Activated CD8-positive, alpha-beta memory T cell treated with anti-CD3 and anti-CD28 coated beads for 48 hours (primary cell): ENCODE measurements around the gene DENND1B.
A peak's percentile ranks its signal among the peaks of the same experiment; 100 is the strongest.

ENCODE experiments used
- DNase-seq, 3 experiments: peaks; one replicate each; pipeline ENCODE4 v3.0.0-alpha.2; 2020; ENCODE audit warnings: low read depth in 2 of 3, low spot score in 2 of 3

DENND1B gene, protein sequence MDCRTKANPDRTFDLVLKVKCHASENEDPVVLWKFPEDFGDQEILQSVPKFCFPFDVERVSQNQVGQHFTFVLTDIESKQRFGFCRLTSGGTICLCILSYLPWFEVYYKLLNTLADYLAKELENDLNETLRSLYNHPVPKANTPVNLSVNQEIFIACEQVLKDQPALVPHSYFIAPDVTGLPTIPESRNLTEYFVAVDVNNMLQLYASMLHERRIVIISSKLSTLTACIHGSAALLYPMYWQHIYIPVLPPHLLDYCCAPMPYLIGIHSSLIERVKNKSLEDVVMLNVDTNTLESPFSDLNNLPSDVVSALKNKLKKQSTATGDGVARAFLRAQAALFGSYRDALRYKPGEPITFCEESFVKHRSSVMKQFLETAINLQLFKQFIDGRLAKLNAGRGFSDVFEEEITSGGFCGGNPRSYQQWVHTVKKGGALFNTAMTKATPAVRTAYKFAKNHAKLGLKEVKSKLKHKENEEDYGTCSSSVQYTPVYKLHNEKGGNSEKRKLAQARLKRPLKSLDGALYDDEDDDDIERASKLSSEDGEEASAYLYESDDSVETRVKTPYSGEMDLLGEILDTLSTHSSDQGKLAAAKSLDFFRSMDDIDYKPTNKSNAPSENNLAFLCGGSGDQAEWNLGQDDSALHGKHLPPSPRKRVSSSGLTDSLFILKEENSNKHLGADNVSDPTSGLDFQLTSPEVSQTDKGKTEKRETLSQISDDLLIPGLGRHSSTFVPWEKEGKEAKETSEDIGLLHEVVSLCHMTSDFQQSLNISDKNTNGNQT

DNA sequence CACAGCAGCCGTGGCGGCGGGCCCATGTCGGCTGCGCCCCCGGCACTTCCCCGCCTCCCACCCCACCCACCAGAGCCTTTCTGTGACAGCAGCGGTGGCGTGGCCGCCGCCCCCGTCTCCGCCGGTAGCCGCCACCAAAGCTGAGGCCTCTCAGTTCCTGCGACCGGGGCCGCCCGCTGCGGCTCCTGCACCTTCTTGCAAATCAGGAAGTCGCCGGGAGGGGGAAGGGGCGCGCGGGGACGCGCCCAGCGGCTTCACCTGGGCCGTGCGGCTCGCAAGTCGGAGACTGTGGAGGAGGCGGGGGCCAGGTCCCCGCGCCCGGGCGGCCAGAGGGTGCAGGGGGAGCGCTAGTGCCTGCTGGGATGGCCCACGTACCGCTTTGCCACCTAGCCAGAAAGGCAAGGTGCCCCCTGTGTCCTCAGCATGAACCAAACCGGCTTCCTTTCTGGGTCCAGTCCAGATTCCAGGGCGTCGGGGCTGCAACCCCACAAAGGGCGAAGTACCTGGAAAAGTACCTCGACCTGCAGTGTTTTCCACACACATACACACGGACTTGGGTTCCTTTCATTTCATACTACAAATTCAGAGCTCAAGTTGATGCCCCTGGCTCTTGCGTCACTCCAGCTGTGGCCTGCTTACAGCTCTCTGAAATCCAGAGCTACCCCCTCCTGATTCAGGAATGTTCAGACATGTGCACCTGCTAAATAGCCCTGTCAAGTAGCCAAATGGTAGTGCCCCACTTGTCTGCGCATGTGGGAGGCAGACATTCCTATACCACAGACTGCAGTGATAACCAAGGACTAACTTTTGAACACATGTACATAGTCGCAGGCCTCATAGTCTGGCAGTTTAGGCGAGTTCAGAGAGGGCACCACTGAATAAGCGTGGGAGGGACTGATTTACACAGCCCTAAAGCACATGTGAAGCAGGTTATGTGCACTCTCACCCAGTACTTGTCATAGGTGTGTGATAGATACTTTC, at the start of gene DENND1B:
TSS of gene DENND1B (minus strand) at position 199 of the 981 bp plus-strand sequence. CDS start 325 bp downstream, outside the sequence.
- DNase-seq = peak; percentile 54 to 67 (median 55)

DNA sequence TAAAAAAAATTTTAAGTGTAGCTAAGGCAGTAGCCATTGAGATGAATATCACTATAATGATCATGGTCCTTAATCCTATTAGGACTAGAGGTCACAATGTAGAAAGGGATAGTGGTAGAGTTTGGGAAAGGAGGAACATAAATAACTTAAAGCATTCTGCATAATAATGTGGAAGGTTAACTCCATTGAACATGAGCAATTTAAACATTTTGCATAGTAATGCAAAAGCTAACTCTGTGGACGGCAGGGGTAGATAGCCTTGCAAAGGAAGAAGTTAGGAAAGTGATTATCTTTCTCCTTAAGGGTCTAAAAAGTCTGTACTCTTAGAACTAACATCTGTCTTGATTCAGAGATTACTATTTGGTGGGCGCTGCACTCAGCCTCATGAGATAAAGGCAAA, 39.0 kb upstream of the DENND1B start:
- DNase-seq = no peak

DNA sequence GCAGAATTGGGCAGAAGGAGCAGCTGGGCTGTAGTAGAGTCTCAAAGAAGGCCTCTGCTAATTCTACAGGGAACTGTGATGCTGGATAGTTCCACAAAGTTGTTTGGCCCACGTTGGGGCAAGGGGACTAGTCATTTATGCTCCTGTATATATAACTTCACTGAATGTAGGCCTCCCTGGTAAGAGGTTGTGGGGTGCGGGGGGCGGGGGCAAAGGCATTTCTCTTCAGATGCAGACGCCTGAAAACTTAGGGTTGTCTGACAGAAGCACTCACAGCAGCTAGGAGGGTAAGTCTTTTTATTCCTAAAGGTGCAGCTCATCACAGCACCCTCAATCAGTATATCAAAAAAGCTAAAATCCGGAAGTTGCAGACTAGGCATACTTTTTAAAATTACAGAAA, 38.5 kb upstream of the DENND1B start:
- no peak for DNase-seq

DNA sequence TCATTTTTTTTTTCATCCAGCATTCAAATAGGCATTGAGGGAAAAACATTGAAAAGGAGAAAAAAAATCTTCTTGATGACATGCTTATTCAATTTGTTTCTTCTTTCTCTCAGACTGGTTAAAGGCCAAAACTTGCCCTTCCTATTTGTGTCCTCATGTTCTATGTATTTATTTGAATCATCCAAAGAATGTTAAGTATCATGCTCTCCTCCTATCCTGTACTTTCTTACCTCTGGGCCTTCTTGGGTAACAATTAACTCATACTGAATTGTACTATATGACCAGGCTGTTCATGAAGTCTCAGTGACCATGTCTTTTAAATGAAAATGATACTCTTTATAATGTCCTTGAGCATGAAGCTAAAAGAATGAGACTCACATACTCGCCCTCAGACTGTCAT, 36.5 kb upstream of the DENND1B start:
- no peak for DNase-seq

DNA sequence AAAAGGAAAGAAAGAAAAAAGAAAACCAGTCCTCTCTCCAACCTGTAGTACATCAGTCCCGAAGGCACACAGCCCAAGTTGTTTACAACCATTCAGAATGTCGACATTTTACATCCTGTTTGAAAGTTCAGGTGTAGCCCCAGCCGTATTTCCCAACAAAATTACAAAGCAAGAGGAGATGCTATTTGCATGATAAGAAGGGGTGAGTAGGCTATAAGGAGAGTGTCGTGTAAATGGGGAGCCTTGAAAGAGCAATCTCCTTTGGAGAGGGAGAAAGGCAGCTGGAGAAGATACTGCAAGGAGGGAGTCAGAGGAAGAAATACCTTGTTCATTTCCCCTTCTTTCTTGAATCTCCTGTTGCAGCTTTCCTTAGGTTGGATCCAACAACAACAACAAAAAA, 35.5 kb upstream of the DENND1B start:
- no peak for DNase-seq

DNA sequence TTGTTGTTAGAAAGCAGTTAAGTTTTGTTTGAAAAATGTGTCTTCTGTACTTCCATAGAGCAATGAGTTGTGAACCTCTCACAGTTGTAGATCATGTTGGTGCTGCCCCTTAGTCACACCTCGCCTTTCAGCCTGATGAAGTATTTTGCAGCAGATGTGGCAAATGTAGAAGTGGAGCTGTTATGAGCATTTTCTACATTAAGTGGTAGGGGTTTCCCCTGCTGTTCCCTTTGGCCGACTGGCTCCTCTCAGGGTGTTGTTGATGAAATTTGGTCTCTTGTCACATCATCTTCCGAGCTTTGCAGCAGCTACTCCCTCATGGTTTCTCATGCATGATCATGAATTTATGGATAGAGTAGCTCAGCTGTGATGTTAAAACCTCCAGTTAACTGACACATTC, 33.6 kb upstream of the DENND1B start:
- DNase-seq = no peak

DNA sequence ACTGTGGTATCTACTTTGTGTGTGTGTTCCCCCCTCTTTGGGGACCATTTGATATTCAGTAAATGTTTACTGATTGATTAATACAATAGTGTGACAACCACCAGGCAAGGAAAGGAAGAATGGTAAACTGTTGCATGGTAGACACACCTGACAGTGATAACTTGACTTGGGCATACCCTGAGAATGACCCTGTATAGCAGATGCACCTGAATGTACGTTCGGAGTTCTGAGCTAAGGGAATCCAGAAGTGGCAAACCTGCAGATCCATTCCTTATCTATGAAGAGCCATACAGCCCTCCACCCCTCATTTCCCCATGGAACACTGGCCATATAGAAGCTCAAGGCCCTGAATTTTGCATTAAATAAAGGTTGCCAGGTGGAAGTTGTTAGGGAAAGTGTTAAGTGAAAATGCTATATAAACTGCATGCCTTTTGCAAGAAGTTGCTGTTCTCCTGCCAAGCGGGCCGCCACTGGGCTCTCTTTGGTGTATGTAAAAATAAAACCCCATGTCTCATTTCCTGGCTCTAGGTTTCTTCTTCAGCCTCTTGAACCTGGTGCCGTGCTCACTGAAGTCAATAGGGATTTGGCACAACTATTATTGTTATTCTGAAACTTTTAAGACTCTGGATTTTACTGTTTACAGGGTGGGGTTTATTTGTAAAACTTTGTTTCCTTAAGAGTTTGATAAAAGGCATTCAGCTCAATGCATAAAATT, 32.6 kb upstream of the DENND1B start:
- DNase-seq = no peak

DNA sequence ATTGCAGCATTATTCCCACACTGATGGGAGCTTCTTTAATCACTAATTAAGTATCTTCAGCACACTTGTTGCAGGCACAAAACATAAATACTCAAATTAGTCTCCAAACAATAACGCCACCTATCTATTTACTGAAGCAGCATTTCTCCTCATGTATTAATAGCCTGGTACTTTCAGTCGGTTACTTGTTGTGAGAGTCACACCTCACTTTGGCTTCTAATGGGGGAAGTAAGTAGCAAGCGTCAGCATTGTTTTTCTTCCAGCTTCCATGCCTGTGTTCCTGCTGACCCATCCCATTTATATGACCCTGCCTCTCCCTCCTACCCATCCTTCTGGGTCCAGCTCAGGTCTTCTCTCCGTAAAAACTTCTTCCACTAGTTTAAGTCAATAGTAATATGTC, 31.9 kb upstream of the DENND1B start:
- no peak for DNase-seq

DNA sequence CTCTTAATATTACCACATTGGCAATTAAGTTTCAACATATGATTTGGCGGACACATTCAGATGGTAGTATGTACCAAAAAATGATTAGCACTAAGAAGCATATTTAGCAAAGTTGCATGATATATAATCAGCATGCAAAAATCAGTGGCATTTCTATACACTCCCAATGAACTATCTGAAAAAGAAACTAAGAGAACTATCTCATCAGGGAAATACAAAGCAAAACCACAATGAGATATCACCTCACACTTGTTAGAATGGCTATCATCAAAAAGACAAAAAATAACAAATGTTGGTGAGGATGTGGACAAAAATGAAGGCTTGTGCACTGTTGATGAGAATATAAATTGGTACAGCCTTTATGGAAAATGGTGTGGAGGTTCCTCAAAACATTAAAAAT, 31.4 kb upstream of the DENND1B start:
- DNase-seq = no peak

DNA sequence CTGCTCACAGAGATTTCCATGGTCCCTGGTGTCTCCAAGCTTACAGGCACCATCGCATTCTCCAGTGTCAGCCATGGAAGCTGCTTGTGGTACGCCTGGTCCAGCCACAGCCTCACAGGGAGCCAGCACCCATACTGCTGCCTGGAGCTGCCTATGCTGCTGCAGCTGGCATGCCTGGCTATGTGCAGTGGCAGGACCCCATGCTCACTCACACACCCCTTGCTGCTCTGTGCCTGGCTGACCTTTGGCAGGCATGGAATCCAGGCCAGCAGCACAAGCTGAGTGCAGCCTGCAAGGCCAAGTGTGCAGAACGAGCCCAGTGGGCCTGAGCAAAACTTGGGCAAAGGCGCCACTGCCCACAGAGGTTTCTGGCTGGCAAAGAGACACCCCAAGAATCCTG, 26.4 kb upstream of the DENND1B start:
- no peak for DNase-seq

DNA sequence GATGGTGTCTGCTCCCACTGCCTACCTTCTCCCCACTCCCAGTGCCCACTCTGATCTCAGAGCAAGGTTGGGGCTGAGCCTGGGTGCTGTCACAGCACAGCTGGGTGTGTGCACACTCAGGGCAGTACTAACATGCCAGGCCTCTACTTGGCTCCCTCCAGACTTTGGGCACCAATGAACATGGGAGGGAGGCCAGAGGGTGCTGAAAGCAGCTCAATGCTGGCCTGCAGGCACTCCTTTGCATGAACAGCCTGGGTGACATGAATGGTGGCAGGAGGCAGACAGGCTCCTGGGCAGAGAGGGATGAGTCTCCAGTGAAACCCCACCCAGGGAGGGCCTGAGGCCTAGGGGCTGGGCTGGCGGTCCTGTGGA, 25.8 kb upstream of the DENND1B start:
- DNase-seq = no peak

DNA sequence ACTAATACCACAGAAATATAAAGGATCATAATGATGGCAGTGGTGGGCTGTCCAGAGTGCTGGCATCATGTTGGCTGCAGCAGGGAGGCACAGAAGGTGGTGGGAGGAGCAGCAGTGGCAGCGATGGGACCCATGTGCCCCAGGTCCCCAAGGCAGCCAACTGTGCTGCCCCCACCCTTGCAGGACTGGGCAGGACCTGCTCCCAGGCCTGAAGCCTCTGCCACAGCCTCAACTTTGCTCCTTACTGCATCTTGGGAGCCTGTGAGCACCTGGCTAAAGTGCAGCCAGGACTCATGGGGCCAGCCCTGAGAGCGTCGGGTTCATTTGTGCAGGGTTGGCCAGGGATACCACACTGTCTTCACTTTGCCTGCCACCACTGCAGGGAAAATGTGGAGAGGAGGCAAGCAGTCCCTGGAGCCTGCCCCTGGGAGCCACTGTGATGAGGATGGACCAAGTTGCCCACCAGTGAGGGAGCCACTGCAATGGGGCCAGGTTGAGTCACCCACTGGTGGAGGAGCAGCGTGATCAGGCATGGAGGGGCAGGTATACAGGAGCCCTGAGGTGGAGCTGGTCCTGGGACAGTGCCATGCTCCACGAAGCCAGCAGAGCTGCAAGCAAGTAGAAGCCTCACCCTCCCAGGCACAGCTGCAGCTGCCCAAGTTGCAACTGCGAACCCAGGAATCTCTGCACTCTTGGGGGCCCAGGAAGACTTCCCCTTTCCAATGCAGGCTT, 25.3 kb upstream of the DENND1B start:
- DNase-seq = no peak

DNA sequence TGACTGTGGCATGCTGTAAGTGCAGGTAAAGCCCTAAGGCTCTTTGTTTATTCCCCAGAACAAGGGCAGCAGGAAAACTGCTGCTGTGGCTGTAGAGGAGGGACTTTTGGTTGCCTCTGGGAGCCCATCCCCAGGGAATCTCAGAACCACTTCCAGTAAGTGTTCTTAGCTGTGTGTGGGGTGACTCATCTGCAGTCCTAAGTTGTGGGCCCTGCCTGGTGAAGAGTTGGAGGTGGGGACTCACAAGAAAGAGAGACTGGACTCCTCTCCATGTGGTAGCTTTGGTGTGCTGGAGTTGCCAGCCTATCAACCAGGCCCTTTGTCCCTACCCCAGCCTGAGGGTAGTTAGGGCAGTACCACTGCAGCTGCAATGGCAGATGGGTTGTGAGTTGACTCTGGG, 24.0 kb upstream of the DENND1B start:
- DNase-seq = no peak

DNA sequence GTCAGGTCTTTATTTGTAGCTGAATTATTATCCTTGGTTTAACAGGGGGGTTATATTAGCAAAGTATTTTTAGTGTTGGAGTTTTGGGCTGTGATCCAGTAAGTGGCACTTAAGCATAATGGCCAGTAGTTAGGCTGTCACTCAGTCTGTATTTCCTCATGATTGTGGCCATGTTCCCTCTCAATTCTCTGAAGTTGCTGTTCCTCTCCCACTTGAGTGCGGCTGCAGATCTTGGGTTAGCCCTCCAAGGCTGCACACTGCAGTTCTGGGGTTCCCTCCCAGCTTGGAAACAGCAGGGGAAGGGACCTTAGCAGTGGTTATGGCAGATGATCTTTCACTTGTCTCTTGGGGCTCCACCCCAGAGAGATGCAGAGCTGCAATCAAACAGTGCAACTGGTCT, 23.2 kb upstream of the DENND1B start:
- no peak for DNase-seq

DNA sequence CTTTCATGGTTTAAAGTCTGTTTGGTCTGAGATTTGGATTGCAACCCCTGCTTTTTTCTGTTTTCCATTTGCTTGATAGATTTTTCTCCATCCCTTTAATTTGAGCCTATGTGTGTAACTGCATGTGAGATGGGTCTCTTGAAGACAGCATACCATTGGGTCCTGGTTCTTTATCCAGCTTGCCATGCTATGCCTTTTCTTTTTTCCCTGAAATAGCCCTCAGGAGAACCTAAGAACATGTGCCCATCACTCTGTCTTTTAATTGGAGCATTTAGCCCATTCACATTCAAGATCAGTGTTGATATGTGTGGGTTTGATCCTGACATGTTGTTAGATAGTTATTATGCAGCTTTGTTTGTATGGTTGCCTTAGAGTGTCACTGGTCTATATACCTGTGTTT, 21.7 kb upstream of the DENND1B start:
- no peak for DNase-seq

DNA sequence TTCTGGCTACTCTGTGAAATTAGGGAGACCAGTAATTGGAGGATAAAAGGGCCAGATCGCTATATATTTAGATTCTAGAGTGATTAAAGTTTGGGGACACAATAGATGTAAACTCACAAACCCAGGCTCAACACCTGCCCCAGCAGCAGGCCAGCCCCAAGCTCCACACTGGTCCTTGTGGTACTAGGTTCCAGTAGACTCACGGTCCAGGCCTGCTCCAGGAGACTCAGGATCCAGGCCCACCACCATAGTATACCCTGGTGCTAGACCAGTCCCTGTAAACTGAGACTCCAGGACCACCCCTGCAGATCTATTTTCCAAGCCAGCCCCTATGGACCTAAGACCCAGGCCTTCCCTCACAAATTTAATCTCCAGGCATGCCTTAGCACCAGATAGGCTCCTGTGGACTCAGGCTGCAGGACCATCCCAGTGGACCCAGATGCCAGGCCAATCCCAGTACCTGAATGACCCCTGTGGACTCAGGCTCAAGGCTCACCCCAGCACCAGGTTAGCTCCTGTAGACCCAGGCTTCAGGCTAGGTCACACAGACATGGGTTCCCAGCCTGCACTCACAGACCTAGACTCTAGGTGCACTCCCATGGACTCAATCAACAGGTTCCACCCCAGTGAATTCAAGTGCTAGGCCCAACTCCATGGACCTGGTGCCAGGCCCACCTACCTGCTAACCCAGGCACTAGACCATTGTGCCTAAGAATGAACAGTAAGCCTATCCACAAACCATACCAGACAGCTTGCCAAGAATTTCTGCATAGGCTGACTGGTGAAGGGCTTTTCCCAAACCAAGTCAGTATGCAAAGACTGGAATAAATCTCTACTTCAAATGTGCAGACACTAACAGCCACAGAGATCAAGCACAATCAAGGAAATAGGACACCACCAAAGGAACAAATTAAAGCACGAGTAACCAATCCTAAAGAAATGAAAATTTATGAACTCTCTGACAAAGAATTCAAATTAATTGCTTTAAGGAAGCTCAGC, 13.8 kb upstream of the DENND1B start:
- DNase-seq = no peak

DNA sequence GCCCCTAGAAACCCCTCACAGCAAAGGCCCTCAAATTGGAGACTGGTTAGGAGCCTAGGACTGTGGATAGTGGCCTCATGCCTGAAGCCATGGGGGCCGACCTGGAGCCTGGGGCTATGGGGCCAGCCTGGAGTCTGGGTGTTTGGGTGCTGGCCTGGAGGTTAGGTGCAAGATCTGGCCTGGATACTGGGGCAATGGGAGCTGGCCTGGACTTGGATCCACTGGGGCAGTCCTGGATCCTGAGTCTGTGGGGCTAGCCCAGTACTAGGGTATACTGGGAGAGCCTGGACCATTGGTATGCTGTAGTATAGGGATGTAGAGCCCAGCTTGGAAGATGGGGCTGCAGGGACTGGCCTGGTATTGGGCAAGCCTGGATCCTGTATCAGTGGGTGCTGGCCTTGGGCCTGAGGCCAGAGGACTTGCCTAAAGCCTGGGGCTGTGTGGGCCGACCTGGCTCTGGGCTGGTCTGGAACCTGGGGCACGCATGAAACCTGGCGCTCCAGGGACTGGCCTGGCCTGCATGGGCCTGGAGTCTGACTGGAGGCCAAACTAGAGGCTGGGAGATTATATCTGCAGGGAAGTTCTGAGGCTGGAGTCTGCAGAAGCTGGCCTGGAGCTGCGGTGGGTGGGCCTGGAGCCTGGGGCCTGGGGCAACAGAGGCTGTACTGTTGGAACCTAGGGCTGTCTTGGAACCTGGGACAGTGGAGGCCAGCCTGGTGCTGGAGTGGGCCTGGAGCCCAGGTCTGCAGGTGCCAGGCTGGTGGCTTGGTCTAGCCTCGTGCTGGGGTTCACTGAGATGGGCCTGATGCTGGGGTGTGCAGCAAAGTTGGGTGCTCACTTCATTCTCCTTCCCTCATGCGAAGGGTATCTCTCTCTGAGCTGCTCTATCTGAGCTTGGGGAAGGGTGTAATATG, 12.6 kb upstream of the DENND1B start:
- DNase-seq = no peak

DNA sequence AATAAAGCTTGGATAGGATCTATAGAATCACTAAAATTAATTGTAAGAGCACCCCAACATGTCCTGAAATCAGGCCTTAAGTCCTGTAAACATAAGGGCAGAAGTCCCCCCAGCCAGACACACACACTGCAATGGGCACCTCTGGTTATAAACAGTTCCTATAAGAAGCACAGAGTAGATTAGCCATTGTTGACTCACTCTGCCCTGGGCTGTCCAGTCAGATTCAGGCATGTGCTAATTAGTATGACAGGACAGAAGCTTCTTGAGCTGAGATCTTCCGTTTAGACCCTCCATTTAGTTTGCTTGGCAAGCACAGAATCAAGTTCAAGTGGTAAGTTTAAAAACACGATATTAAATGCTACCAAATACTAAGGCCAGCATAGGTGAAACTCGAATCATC, 11.8 kb upstream of the DENND1B start:
- DNase-seq = no peak
